Activated CD4-positive, alpha-beta T cell treated with anti-CD3 and anti-CD28 coated beads, Interleukin-2, amount 10 ng/mL, durations not matched to agents 24 days and 14 days (primary cell): Measurements from ENCODE around the gene ZNF197. TPM values are rescaled to one million over a fixed set of nuclear protein-coding genes. Genes with fewer than 3 reads are reported as not detected.
"Not testable (repeated sequence)": the region's sequence is repeated elsewhere in the genome, so short reads cannot be mapped to it uniquely, and the experiment has no call there.

ENCODE experiments used
- DNase-seq: peaks from one replicate; pipeline ENCODE4 v3.0.0; 2022
- H3K27ac Mint-ChIP-seq: one replicate; pipeline ENCODE4 v1.8.0; 2022; ENCODE audit warnings: mild to moderate bottlenecking, mixed read lengths
- H3K27me3 Mint-ChIP-seq: one replicate; pipeline ENCODE4 v1.8.0; 2022; ENCODE audit warnings: mixed read lengths
- H3K36me3 Mint-ChIP-seq: one replicate; pipeline ENCODE4 v1.8.0; 2022; ENCODE audit warnings: low read depth, mild to moderate bottlenecking, mixed read lengths
- H3K4me1 Mint-ChIP-seq: one replicate; pipeline ENCODE4 v1.8.0; 2021; ENCODE audit warnings: mixed read lengths
- H3K4me3 Mint-ChIP-seq: one replicate; pipeline ENCODE4 v1.8.0; 2022; ENCODE audit warnings: mild to moderate bottlenecking, moderate library complexity, mixed read lengths
- H3K9me3 Mint-ChIP-seq: one replicate; pipeline ENCODE4 v1.8.0; 2021; ENCODE audit warnings: mixed read lengths
- intact Hi-C: fragments of 100-400 bp; cut with micrococcal nuclease; formaldehyde crosslinking; loops from one replicate; pipeline ENCODE4 v1.15.1; 2023
- total RNA-seq: library from RNA; stranded (reverse); gene quantifications from 2 replicates; pipeline ENCODE4 v1.2.3, GENCODE V29; 2022

ZNF197 gene
- 10.5 and 10.7 TPM in 2 replicates for total RNA-seq

- H3K27me3 Mint-ChIP-seq, result no peaks in the 10 kb centered on the region
- peaks cover 14% of the 10 kb centered on the region for H3K4me1 Mint-ChIP-seq
These were observed at the start of gene ZNF197 for GRCh38 chr3:44624749-44625480. TSS of gene ZNF197 (plus strand) at chr3:44625036. CDS start at chr3:44629155, 4,119 bp downstream.

GRCh38 chr3:44576613-44577012, 48.2 kb upstream of the ZNF197 start:
- no peak for DNase-seq
- Mint-ChIP-seq H3K36me3 (peaks cover 2% of the 10 kb centered on the region), H3K9me3 (peaks cover 8% of the 10 kb centered on the region), H3K4me1 (no peaks in the 10 kb centered on the region), H3K27ac (no peak overlapping the region), H3K4me3 (no peak overlapping the region), H3K27me3 (no peaks in the 10 kb centered on the region)
- intact Hi-C loops, result no loop called here

More at GRCh38 chr3:44624749-44625480, at the start of gene ZNF197:
- Mint-ChIP-seq H3K27ac (peak within 1 kb of the TSS; percentile 81), H3K9me3 (no peaks in the 10 kb centered on the region), H3K36me3 (peaks cover 28% of the 10 kb centered on the region), H3K4me3 (peak within 1 kb of the TSS; percentile 90)
- peak; percentile 88 for DNase-seq
- intact Hi-C loops, result loop anchor here (1.0 to 10.0 kb wide), 5 partner anchors 24 to 288 kb away; partner anchors contain the start of genes KIAA1143, KIF15, TCAIM and TMEM42

- H3K27ac Mint-ChIP-seq, intact Hi-C loops, DNase-seq, H3K36me3 Mint-ChIP-seq, H3K27me3 Mint-ChIP-seq, H3K4me1 Mint-ChIP-seq, H3K4me3 Mint-ChIP-seq: not testable (repeated sequence)
- peaks cover 15% of the 10 kb centered on the region for H3K9me3 Mint-ChIP-seq
These were observed 47.4 kb upstream of the ZNF197 start for GRCh38 chr3:44577354-44577952.

GRCh38 chr3:44578316-44578715, 46.5 kb upstream of the ZNF197 start:
- H3K36me3 Mint-ChIP-seq, H3K4me3 Mint-ChIP-seq, H3K4me1 Mint-ChIP-seq, H3K27ac Mint-ChIP-seq, intact Hi-C loops, H3K27me3 Mint-ChIP-seq, DNase-seq: not testable (repeated sequence)
- peaks cover 14% of the 10 kb centered on the region for H3K9me3 Mint-ChIP-seq

GRCh38 chr3:44578924-44579515, 45.8 kb upstream of the ZNF197 start:
- H3K36me3 Mint-ChIP-seq, H3K4me1 Mint-ChIP-seq, H3K27me3 Mint-ChIP-seq, H3K4me3 Mint-ChIP-seq, DNase-seq, H3K27ac Mint-ChIP-seq, intact Hi-C loops: not testable (repeated sequence)
- peaks cover 21% of the 10 kb centered on the region for H3K9me3 Mint-ChIP-seq

GRCh38 chr3:44579749-44580148, 45.1 kb upstream of the ZNF197 start:
- H3K27ac Mint-ChIP-seq, H3K27me3 Mint-ChIP-seq, intact Hi-C loops, DNase-seq, H3K4me3 Mint-ChIP-seq, H3K36me3 Mint-ChIP-seq, H3K4me1 Mint-ChIP-seq: not testable (repeated sequence)
- H3K9me3 Mint-ChIP-seq, result peaks cover 22% of the 10 kb centered on the region

- DNase-seq, H3K36me3 Mint-ChIP-seq, H3K27ac Mint-ChIP-seq, intact Hi-C loops, H3K4me3 Mint-ChIP-seq, H3K4me1 Mint-ChIP-seq: not testable (repeated sequence)
- peaks cover 30% of the 10 kb centered on the region for H3K9me3 Mint-ChIP-seq
- peaks cover 13% of the 10 kb centered on the region for H3K27me3 Mint-ChIP-seq
These were observed 43.9 kb upstream of the ZNF197 start for GRCh38 chr3:44580971-44581370.

GRCh38 chr3:44584646-44585501, 40.0 kb upstream of the ZNF197 start, which contains the start of gene ZNF660:
TSS of gene ZNF660 (plus strand) at chr3:44584964. CDS start at chr3:44594194, 9,230 bp downstream.
- no peak within 1 kb of the TSS for H3K27ac Mint-ChIP-seq
- H3K27me3 Mint-ChIP-seq, result peaks cover 13% of the 10 kb centered on the region
- DNase-seq, result no peak
- no peaks in the 10 kb centered on the region for H3K36me3 Mint-ChIP-seq
- no peaks in the 10 kb centered on the region for H3K4me1 Mint-ChIP-seq
- peak within 1 kb of the TSS; percentile 7 for H3K4me3 Mint-ChIP-seq
- intact Hi-C loops, result no loop called here
- H3K9me3 Mint-ChIP-seq, result peaks cover 43% of the 10 kb centered on the region

GRCh38 chr3:44596621-44597020, 28.2 kb upstream of the ZNF197 start:
- no peak for DNase-seq
- H3K27ac Mint-ChIP-seq, result no peak overlapping the region
- intact Hi-C loops, result no loop called here
- no peaks in the 10 kb centered on the region for H3K27me3 Mint-ChIP-seq
- H3K4me1 Mint-ChIP-seq, result no peaks in the 10 kb centered on the region
- H3K9me3 Mint-ChIP-seq, result peaks cover 27% of the 10 kb centered on the region
- no peaks in the 10 kb centered on the region for H3K36me3 Mint-ChIP-seq
- no peak overlapping the region for H3K4me3 Mint-ChIP-seq

GRCh38 chr3:44601749-44602148, 23.1 kb upstream of the ZNF197 start:
- Mint-ChIP-seq H3K4me3 (no peak overlapping the region), H3K4me1 (no peaks in the 10 kb centered on the region), H3K27me3 (no peaks in the 10 kb centered on the region), H3K9me3 (peaks cover 12% of the 10 kb centered on the region), H3K27ac (no peak overlapping the region), H3K36me3 (no peaks in the 10 kb centered on the region)
- intact Hi-C loops, result no loop called here
- DNase-seq, result no peak

- no peak for DNase-seq
- Mint-ChIP-seq H3K27ac (no peak overlapping the region), H3K9me3 (peaks cover 17% of the 10 kb centered on the region), H3K27me3 (no peaks in the 10 kb centered on the region), H3K4me3 (no peak overlapping the region), H3K36me3 (no peaks in the 10 kb centered on the region), H3K4me1 (no peaks in the 10 kb centered on the region)
- intact Hi-C loops, result no loop called here
These were observed 12.2 kb upstream of the ZNF197 start for GRCh38 chr3:44612678-44613077.

- Mint-ChIP-seq H3K4me3 (no peak overlapping the region), H3K27ac (no peak overlapping the region), H3K36me3 (peaks cover 57% of the 10 kb centered on the region), H3K27me3 (no peaks in the 10 kb centered on the region), H3K4me1 (peaks cover 14% of the 10 kb centered on the region), H3K9me3 (peaks cover 5% of the 10 kb centered on the region)
- DNase-seq, result no peak
- intact Hi-C loops, result loop anchor here (5.0 to 10.0 kb wide), 2 partner anchors 114 to 291 kb away; partner anchors contain the start of gene TCAIM
These were observed 3.9 kb downstream of the ZNF197 start for GRCh38 chr3:44628716-44629115.

- H3K4me1 Mint-ChIP-seq, result peaks cover 1% of the 10 kb centered on the region
- intact Hi-C loops, result no loop called here
- H3K4me3 Mint-ChIP-seq, result no peak overlapping the region
- no peaks in the 10 kb centered on the region for H3K27me3 Mint-ChIP-seq
- no peak overlapping the region for H3K27ac Mint-ChIP-seq
- no peak for DNase-seq
- peaks cover 18% of the 10 kb centered on the region for H3K9me3 Mint-ChIP-seq
- peaks cover 83% of the 10 kb centered on the region for H3K36me3 Mint-ChIP-seq
These were observed 7.4 kb downstream of the ZNF197 start for GRCh38 chr3:44632193-44632592.
